ENCODE results near the gene TIFAB. TPM values are rescaled to one million over a fixed set of nuclear protein-coding genes. Genes with fewer than 3 reads are reported as not detected.

Gene TIFAB
- total RNA-seq, 4 donors from 2014 or later: not detected

DNA sequence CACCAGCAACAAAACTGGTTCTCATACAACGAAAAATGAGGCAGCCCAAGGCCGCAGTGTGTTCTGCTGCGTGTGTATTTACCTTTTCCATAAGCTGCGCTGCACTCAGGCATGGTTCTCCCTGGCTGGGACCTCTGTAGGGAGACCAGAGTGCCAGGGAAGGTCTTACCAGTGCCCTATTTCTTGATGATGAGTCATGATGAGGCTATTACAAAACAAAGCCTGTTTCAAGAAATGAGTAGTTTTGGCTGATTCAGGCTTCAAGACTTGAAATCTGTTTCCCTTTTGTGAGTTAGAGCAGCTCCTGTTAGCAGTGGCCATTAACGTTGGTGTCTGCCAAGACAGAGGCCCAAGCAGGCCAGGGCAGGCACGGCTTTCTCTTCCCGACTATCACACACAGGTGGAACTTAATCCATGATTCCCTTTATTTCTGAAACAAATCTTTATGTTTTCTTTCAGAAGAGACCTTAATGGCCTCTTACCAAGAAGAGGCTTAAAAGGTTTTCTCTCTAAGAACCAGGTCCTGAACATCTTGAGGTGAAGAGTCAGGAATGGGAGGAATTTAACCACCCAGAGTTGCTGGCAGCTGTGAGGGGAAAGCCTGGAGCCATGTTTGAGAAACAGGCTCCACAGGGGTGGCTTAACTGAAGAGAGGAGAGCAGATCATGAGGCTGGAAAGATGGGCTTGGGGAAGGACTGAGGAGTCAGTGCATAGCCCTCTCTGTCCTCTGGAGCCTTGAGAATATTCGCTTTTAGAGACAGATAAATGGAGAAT, 41.4 kb upstream of the TIFAB start:
- Histone ChIP-seq H3K27me3 (peaks cover 69% of the 10 kb centered on the region), H3K4me1 (peaks cover 0 to 20% (median 15%) of the 10 kb centered on the region in 3 donors), H3K36me3 (no peaks in the 10 kb centered on the region), H3K27ac (no peak overlapping the region), H3K9me3 (no peaks in the 10 kb centered on the region), H3K4me3 (no peak overlapping the region)
- peak; percentile 55 for ATAC-seq
- WGBS, 2 donors (ENCODE audit: low coverage in 1 of 2): 61 to 70% methylated on average over 6 of the region's 8 CpGs
- peak; percentile 20 for TF ChIP-seq POLR2AphosphoS5 (IDR thresholded peaks at IDR 0.05)
- TF ChIP-seq, protein P1, sequence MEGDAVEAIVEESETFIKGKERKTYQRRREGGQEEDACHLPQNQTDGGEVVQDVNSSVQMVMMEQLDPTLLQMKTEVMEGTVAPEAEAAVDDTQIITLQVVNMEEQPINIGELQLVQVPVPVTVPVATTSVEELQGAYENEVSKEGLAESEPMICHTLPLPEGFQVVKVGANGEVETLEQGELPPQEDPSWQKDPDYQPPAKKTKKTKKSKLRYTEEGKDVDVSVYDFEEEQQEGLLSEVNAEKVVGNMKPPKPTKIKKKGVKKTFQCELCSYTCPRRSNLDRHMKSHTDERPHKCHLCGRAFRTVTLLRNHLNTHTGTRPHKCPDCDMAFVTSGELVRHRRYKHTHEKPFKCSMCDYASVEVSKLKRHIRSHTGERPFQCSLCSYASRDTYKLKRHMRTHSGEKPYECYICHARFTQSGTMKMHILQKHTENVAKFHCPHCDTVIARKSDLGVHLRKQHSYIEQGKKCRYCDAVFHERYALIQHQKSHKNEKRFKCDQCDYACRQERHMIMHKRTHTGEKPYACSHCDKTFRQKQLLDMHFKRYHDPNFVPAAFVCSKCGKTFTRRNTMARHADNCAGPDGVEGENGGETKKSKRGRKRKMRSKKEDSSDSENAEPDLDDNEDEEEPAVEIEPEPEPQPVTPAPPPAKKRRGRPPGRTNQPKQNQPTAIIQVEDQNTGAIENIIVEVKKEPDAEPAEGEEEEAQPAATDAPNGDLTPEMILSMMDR (IDR thresholded peaks at IDR 0.05): no peak

DNA sequence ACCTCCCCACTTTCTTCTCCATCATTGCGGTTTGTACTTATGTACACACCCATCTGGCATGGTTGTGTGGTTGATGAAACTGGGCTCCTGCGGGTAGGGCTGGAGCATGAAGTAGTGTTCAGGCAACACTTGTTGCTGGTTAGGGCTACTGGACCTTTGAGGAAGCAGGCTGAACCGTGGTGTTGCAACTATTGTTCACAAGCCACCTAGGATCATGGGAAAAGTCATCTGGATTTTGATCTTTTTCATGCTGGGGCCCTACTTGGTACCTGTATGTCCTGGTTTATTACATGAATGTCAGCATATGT, 40.1 kb upstream of the TIFAB start:
- no peaks in the 10 kb centered on the region for H3K36me3 ChIP-seq
- ATAC-seq: no peak
- H3K9me3 ChIP-seq: no peaks in the 10 kb centered on the region
- WGBS, 2 donors (ENCODE audit: low coverage in 1 of 2): 54 to 71% methylated on average over 2 to 3 of the region's 3 CpGs
- H3K27me3 ChIP-seq: peaks cover 72% of the 10 kb centered on the region
- TF ChIP-seq POLR2AphosphoS5 (IDR thresholded peaks at IDR 0.05): no peak
- TF ChIP-seq, protein P1 (IDR thresholded peaks at IDR 0.05): no peak
- no peak overlapping the region for H3K4me3 ChIP-seq
- H3K4me1 ChIP-seq: peaks cover 0 to 27% (median 19%) of the 10 kb centered on the region in 3 donors
- H3K27ac ChIP-seq: no peak overlapping the region

DNA sequence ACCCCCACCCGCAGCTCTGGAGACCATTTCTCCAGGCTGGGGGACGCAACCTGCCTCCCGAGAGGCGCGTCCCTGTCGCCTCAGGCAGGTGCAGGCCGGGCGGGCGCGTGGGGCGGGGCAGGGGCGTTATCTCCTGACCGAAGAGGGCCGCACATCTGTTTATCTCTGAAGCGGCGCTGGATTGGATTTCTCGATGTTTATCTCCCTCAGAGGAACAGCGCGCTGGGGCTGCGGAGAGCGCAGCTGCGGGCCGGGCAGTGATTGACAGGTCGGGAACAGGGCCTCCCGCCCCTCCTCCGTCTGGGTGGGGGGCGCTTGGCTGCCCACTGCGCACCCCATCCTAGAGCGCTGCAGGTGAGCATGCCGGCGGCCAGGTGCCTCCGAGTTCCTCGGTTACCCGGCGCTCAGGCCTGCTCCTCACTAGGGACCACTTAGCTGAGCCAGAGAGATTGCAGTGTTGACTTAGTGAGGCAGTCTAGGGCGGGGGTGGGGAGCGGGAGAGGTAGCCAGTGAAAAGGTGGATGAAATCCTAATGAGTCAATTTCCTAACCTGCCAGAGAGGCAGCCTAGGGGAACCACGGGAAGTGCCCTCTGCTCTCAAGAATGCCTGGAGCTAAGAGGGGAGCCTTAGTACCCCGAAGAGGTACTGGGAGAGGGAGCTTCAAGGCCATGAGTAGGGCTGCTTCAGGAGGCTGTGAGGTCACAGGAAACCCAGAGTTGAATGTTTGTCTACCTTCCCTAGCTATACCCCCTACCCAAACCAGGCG, 39.6 kb upstream of the TIFAB start:
- Histone ChIP-seq H3K27me3 (peaks cover 77% of the 10 kb centered on the region), H3K4me3 (no peak overlapping the region), H3K9me3 (no peaks in the 10 kb centered on the region), H3K27ac (no peak overlapping the region), H3K36me3 (no peaks in the 10 kb centered on the region), H3K4me1 (peaks cover 0 to 27% (median 19%) of the 10 kb centered on the region in 3 donors)
- WGBS, 2 donors (ENCODE audit: low coverage in 1 of 2): 0% methylated on average over 4 of the region's 40 CpGs; no CpG with 5 or more reads in 1 of the 2 donors
- no peak for ATAC-seq
- TF ChIP-seq POLR2AphosphoS5 (IDR thresholded peaks at IDR 0.05): no peak
- no peak for TF ChIP-seq POLR2A (IDR thresholded peaks at IDR 0.05)
- TF ChIP-seq EP300 (IDR thresholded peaks at IDR 0.05): no peak
- TF ChIP-seq, protein P1 (IDR thresholded peaks at IDR 0.05): no peak

DNA sequence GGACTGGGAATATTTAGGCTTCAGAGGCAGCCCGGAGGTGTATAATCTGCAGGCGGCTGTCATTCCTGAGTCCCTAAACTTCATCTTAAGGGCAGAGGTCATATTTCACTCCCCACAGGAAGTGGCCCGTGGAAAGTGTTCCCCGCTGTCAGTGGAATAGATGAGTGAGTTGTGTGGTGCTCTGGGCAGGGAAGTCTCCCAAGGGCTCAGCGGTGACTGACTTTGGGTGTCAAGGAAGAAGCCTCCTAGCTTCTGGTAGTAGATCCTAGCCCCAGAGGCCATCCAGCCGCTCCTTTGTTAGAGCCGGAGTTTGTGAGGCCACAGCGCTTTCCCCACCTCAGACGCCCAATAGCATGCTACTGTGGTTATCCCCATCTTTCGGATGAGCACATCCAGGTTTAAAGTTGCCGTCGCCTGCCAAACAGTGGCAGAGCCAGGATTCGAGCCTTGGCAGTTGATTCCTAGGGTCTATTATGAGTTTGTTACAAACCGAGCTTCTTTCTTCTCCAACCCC, 38.9 kb upstream of the TIFAB start:
- TF ChIP-seq EP300 (IDR thresholded peaks at IDR 0.05) (no peak), POLR2AphosphoS5 (IDR thresholded peaks at IDR 0.05) (no peak), POLR2A (IDR thresholded peaks at IDR 0.05) (no peak)
- TF ChIP-seq, protein P1 (IDR thresholded peaks at IDR 0.05): no peak
- Histone ChIP-seq H3K27me3 (peaks cover 84% of the 10 kb centered on the region), H3K27ac (no peak overlapping the region), H3K4me1 (peaks cover 0 to 27% (median 19%) of the 10 kb centered on the region in 3 donors), H3K4me3 (no peak overlapping the region), H3K36me3 (no peaks in the 10 kb centered on the region), H3K9me3 (no peaks in the 10 kb centered on the region)
- no peak for ATAC-seq
- WGBS, 2 donors (ENCODE audit: low coverage in 1 of 2): 24 to 35% methylated on average over 2 of the region's 14 CpGs
